ENCODE measurements around the gene KLHL6.

- no peak for TF ChIP-seq POLR2AphosphoS5 (IDR thresholded peaks at IDR 0.05; ENCODE audit: low read depth, low read length)
- TF ChIP-seq TAF1 (IDR thresholded peaks at IDR 0.05; ENCODE audit: borderline replicate concordance, insufficient read depth, low read length): no peak
- no peak for TF ChIP-seq REST (IDR thresholded peaks at IDR 0.05; ENCODE audit: insufficient read depth in 1 of 2, low read depth in 2 of 2, low read length in 2 of 2)
- no peak for TF ChIP-seq SIN3A (IDR thresholded peaks at IDR 0.05; ENCODE audit: borderline replicate concordance, insufficient read depth, low read length)
- no peak for TF ChIP-seq FOXP2 (optimal IDR thresholded peaks at IDR 0.05; ENCODE audit: borderline replicate concordance, extremely low read depth, extremely low read length, insufficient read depth)
Observed at GRCh38 chr3:183590442-183590841, 34.9 kb upstream of the KLHL6 start.
